ENCODE results near the gene FGD5.

The FGD5 gene

GRCh38 chr3:14883226-14883625 lies 64.5 kb downstream of the FGD5 start:
- Mint-ChIP-seq H3K9me3 (no peaks in the 10 kb centered on the region), H3K27ac (no peak overlapping the region), H3K4me1 (peaks cover 65% of the 10 kb centered on the region), H3K27me3 (no peaks in the 10 kb centered on the region), H3K4me3 (no peak overlapping the region)
- ATAC-seq (no peak), DNase-seq (no peak)

DNA sequence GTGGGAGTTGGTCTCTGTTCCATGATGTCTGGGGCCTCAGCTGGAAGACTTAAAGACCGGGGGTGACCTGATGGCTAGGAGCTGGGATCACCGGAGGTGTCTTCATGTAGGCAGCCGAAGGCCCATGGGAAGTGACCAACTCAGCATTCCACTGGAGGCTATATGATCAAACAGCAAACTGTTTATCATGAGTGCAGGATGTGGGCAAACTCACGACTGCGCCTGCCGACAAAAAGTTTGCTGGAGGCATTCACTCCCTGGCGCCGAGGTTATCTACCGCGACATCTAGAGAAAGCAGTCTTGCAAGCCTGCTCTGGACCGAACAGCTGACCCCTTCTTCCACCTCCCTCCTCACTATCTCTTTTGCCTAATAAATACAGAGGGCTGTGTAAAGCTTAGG lies 65.9 kb downstream of the FGD5 start:
- no peaks in the 10 kb centered on the region for H3K9me3 Mint-ChIP-seq
- ATAC-seq (no peak), DNase-seq (no peak)
- H3K4me1 Mint-ChIP-seq, result peaks cover 57% of the 10 kb centered on the region
- no peaks in the 10 kb centered on the region for H3K27me3 Mint-ChIP-seq
- H3K4me3 Mint-ChIP-seq, result peak overlapping the region in 1 of 2 donors; percentile 10
- H3K27ac Mint-ChIP-seq, result peak overlapping the region in 1 of 2 donors; percentile 29

DNA sequence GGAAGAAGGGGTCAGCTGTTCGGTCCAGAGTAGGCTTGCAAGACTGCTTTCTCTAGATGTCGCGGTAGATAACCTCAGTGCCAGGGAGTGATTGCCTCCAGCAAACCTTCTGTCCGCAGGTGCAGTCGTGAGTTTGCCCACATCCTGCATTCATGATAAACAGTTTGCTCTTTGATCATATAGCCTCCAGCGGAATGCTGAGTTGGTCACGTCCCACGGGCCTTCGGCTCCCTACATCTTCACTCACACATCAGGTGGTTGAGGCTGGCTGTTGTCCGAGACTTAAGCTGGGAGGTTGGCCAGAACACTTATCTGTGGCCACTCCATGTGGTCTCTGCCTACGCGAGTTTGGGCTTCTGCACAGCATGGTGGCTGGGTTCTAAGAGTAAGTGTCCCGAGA lies 66.5 kb downstream of the FGD5 start:
- H3K27me3 Mint-ChIP-seq, result no peaks in the 10 kb centered on the region
- no peaks in the 10 kb centered on the region for H3K9me3 Mint-ChIP-seq
- ATAC-seq (peak; percentile 24), DNase-seq (no peak)
- H3K4me1 Mint-ChIP-seq, result peaks cover 55% of the 10 kb centered on the region
- H3K27ac Mint-ChIP-seq, result peak overlapping the region in 1 of 2 donors; percentile 29
- H3K4me3 Mint-ChIP-seq, result peak overlapping the region in 1 of 2 donors; percentile 10

DNA sequence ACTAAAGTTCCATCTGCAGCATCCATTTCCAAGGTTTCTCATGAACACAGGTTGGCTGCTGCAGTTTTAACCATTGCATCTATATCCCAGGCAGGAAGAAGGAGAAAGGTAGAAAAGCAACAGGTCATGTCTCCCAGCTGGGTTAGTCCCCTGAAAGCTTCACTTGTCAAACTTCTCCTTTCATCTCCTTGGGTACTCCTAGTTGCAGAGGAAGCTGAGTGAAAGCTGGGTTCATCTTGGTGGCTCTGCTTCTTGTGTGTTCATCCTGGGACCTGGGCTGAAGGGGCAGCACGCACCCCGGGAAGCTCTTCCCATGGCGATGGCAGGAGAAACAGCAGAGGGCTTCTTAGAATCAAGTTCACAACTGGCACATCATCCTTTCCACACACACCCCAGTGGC lies 67.3 kb downstream of the FGD5 start:
- H3K4me3 Mint-ChIP-seq, result no peak overlapping the region
- no peak for ATAC-seq
- no peak for DNase-seq
- H3K9me3 Mint-ChIP-seq, result no peaks in the 10 kb centered on the region
- no peaks in the 10 kb centered on the region for H3K27me3 Mint-ChIP-seq
- H3K4me1 Mint-ChIP-seq, result peaks cover 49% of the 10 kb centered on the region
- H3K27ac Mint-ChIP-seq, result no peak overlapping the region

DNA sequence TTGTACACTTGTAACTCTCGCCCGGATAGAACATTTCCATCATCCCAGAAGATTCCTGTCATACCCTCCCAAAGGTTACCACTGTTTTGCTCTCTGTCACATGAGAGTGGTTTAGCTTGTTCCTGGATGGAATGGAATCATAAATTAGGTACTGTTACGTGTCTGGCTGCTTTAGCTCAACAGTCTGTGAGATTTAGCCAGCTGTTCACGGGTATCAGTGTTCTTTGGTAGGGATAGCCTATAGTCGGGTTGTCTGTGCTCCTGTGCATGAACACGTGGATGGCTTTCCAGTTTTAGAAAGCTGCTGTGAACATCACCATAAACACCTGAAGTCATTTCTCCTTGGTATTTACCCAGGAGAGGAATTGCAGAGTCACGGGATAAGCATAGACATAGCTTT lies 70.4 kb downstream of the FGD5 start:
- no peak for DNase-seq
- no peaks in the 10 kb centered on the region for H3K9me3 Mint-ChIP-seq
- H3K27me3 Mint-ChIP-seq, result no peaks in the 10 kb centered on the region
- no peak for ATAC-seq
- peaks cover 26% of the 10 kb centered on the region for H3K4me1 Mint-ChIP-seq
- H3K27ac Mint-ChIP-seq, result no peak overlapping the region
- H3K4me3 Mint-ChIP-seq, result no peak overlapping the region

DNA sequence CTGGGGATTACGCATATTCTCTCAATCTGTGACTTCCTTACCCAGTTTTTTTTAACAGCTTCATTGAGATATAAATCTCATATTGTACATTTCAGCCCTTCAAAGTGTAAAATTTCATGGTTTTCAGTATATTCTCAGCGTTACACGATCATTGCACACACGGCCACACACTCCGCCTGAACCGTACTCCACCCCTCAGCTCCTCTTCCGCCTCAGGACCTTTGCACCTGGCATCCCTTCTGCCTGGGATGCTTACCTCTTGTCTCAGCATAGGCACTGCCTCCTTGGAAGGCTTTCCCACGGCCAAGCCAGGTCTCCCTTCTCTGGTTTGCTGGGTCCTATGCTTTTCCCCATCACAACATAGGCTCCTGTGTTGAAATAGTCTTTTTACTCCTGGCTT lies 71.2 kb downstream of the FGD5 start:
- H3K4me3 Mint-ChIP-seq, result no peak overlapping the region
- ATAC-seq (no peak), DNase-seq (no peak)
- peak overlapping the region in 1 of 2 donors; percentile 5 for H3K27ac Mint-ChIP-seq
- H3K4me1 Mint-ChIP-seq, result peaks cover 18% of the 10 kb centered on the region
- no peaks in the 10 kb centered on the region for H3K27me3 Mint-ChIP-seq
- no peaks in the 10 kb centered on the region for H3K9me3 Mint-ChIP-seq

DNA sequence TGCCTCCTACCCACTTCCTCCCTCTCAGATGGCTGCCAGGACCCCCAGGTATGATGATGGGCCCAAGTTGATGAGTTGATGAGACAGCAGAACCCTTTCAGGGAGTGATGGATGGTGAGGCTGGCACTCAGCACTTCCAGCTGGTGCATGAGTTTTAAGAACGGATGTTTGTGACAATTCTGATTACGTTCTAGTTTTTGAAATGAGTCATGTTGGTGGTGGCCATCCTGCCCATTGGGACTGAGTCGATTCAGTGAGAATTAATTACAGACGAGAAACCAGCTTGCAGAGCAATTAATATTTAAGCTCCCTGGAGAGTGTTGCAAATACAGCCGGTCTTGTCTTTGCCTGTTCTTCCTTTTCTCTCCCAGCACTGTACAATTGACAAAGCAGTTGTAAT lies 71.7 kb downstream of the FGD5 start:
- H3K4me1 Mint-ChIP-seq, result peaks cover 13% of the 10 kb centered on the region
- ATAC-seq, result peak; percentile 39
- H3K27ac Mint-ChIP-seq, result peak overlapping the region in 1 of 2 donors; percentile 5
- DNase-seq, result no peak
- H3K27me3 Mint-ChIP-seq, result no peaks in the 10 kb centered on the region
- no peaks in the 10 kb centered on the region for H3K9me3 Mint-ChIP-seq
- no peak overlapping the region for H3K4me3 Mint-ChIP-seq

GRCh38 chr3:14891135-14892132 lies 72.7 kb downstream of the FGD5 start:
- ATAC-seq (no peak), DNase-seq (no peak)
- Mint-ChIP-seq H3K4me3 (no peak overlapping the region), H3K4me1 (peaks cover 3% of the 10 kb centered on the region), H3K9me3 (no peaks in the 10 kb centered on the region), H3K27ac (peak overlapping the region in 1 of 2 donors; percentile 16), H3K27me3 (no peaks in the 10 kb centered on the region)

DNA sequence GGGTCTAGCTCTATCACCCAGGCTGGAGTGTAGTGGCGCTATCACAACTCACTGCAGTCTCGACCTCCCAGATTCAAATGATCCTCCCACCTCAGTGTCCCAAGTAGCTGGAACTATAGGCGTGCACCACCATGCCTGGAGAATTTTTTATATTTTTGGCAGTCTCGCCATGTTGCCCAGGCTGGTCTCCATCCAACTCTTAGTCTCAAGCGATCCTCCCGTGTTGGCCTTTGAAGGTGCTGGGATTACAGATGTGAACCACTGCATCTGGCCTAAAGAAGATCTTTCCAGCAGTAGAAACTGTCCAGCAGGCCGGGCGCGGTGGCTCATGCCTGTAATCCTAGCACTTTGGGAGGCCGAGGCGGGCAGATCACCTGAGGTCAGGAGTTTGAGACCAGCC lies 73.5 kb downstream of the FGD5 start:
- Mint-ChIP-seq H3K4me1 (no peaks in the 10 kb centered on the region), H3K9me3 (no peaks in the 10 kb centered on the region), H3K4me3 (no peak overlapping the region), H3K27ac (no peak overlapping the region), H3K27me3 (peaks cover 2% of the 10 kb centered on the region)
- DNase-seq (no peak), ATAC-seq (no peak)

- Mint-ChIP-seq H3K27ac (no peak overlapping the region), H3K4me1 (no peaks in the 10 kb centered on the region), H3K27me3 (peaks cover 21% of the 10 kb centered on the region), H3K4me3 (no peak overlapping the region), H3K9me3 (no peaks in the 10 kb centered on the region)
- DNase-seq (no peak), ATAC-seq (no peak)
Observed at GRCh38 chr3:14894085-14894484, 75.3 kb downstream of the FGD5 start.

DNA sequence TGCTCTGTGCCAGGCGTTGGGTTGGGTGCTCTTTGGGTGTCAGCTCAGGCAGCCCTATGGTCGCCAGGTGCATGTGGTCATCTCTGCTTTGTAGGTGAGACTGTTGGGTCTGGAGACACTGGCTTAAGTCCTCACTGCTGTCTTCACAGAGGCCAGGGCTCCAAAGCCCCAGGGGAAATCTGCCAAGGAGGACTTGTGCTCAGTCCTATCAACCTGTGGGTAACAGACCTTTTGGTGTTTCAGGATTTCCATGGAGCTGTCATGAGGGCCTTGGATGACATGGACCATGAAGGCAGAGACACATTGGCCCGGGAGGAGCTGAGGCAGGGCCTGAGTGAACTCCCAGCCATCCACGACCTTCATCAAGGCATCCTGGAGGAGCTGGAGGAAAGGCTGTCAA lies 78.5 kb downstream of the FGD5 start:
- Mint-ChIP-seq H3K4me1 (no peaks in the 10 kb centered on the region), H3K4me3 (no peak overlapping the region), H3K27me3 (peaks cover 31% of the 10 kb centered on the region), H3K27ac (no peak overlapping the region), H3K9me3 (no peaks in the 10 kb centered on the region)
- DNase-seq, result no peak
- no peak for ATAC-seq

- no peaks in the 10 kb centered on the region for H3K9me3 Mint-ChIP-seq
- H3K4me1 Mint-ChIP-seq, result no peaks in the 10 kb centered on the region
- H3K27me3 Mint-ChIP-seq, result peaks cover 31% of the 10 kb centered on the region
- no peak overlapping the region for H3K4me3 Mint-ChIP-seq
- ATAC-seq (no peak), DNase-seq (no peak)
- H3K27ac Mint-ChIP-seq, result no peak overlapping the region
Observed at GRCh38 chr3:14898929-14899328, 80.2 kb downstream of the FGD5 start.

DNA sequence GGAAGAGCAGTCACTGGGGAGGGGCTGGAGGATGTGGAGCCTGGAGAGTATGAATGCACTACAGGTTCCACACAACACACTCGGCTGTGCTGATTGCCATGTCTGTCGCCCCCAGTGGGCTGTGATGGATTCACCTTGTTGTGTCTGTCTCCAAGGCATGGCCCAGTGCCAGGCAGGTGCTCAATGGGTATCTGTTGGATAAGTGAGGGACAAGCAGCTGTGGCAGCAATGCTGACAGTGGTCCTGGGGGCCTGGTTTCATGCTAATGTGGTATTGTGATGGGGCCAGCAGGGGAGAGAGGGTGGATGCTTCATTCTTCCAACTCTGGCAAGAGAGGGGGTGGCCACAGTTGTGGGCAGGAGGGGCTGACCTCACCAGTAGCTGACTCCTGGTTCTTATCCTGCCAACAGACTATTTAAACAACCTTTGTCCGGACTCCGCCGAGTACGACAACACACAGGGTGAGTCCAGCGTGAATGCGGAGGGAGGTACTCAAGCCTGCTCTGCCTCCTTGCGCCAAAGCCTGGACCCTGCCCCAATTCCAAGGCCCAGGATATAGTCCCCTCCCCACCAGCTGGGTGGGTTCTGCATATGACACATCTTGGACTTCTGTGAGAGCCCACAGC lies 81.3 kb downstream of the FGD5 start:
- Mint-ChIP-seq H3K4me1 (no peaks in the 10 kb centered on the region), H3K9me3 (peaks cover 2 to 4% of the 10 kb centered on the region in 2 donors), H3K27ac (peak overlapping the region in 1 of 2 donors; percentile 50), H3K4me3 (no peak overlapping the region), H3K27me3 (peaks cover 34% of the 10 kb centered on the region)
- ATAC-seq (no peak), DNase-seq (no peak)

GRCh38 chr3:14900881-14901873 lies 82.4 kb downstream of the FGD5 start:
- Mint-ChIP-seq H3K27me3 (peaks cover 44% of the 10 kb centered on the region), H3K9me3 (peaks cover 6 to 15% of the 10 kb centered on the region in 2 donors), H3K4me1 (no peaks in the 10 kb centered on the region), H3K4me3 (no peak overlapping the region), H3K27ac (peak overlapping the region in 1 of 2 donors; percentile 35)
- no peak for DNase-seq
- no peak for ATAC-seq

DNA sequence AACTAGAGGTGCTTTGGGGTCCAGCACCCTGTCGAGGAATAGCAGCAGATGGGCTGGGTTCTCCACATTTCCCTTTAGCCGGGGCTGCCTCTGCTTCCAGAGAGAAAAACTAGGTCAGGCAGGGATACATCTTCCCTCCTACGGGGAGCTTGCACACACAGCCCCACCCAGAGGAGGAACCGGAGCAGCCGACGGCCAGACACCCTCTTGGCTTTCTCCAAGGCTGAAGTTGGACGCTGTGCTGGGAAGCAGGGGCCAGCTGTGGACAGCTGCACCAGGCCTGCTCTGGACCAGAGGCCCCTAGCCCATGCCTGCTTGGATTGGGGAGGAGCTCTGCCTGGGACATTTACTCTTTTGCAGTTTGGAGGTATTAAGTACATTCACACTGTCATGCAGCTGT lies 84.0 kb downstream of the FGD5 start:
- H3K27me3 Mint-ChIP-seq, result peaks cover 37% of the 10 kb centered on the region
- DNase-seq (no peak), ATAC-seq (no peak)
- H3K27ac Mint-ChIP-seq, result no peak overlapping the region
- no peak overlapping the region for H3K4me3 Mint-ChIP-seq
- no peaks in the 10 kb centered on the region for H3K4me1 Mint-ChIP-seq
- peaks cover 6 to 22% of the 10 kb centered on the region in 2 donors for H3K9me3 Mint-ChIP-seq
